ENCODE measurements around the gene PPP3CA. TPM values are rescaled to one million over a fixed set of nuclear protein-coding genes. Genes with fewer than 3 reads are reported as not detected.
"Not testable (repeated sequence)": the region's sequence is repeated elsewhere in the genome, so short reads cannot be mapped to it uniquely, and the experiment has no call there.

The PPP3CA gene
- total RNA-seq, 1 donor from 2014 or later, result 41.2 TPM

DNA sequence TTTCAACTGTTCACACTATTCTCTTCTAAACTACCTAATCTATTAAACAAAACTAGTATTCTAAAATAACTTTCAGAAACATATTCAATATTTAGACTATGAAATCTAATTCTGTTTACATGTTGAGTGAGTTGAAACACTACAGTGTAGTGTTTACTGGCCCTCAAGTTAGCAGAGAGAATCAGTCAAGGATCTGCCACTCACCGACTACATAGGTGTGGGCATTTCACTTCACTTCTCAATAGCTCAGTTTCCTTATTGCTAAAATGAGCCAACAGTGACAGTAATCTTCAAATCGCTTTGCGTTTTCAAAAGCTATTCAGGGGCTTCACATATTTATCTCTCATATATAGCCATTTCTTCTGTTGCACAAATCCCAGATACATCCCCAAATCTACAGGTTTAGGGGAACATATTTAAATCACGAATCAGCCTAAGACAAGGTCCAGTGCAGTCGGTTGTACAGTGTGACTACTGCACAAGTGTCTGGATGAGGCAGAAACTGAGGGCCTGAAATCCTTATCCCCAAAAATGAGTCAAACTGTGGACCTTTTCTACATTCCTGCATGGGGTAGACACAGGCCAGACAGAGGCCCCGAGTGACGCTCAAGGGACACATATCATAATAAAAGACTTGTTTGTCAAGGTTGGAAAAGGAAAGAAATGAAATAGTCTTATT is 129.8 kb downstream of the PPP3CA start:
- DNase-seq (ENCODE audit: low spot score), result no peak

DNA sequence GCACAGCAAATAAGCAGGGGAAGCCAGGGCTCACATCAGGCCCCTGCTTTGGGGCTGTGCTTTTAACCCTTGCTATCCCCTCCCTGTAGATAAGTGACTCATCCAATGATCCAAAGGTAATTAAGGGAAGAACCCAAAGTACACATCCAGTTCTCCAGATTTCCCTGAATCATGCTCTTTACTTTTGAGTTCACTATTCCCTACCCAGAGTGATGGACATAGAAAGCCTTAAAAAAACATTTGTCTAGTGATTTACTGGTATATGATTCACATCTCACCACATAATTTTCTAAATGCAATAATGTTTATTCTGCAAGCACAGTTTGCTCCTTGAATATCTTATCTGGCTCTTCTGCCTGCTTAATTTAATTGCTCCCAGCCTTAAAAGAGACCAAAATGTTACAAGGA is 136.2 kb downstream of the PPP3CA start:
- DNase-seq (ENCODE audit: low spot score), result no peak

GRCh38 chr4:101210331-101210730 is 137.0 kb downstream of the PPP3CA start:
- no peak for DNase-seq (ENCODE audit: low spot score)

GRCh38 chr4:101208171-101208570 is 139.2 kb downstream of the PPP3CA start:
- no peak for DNase-seq (ENCODE audit: low spot score)

GRCh38 chr4:101205916-101206315 is 141.4 kb downstream of the PPP3CA start:
- DNase-seq (ENCODE audit: low spot score), result no peak

- no peak for DNase-seq (ENCODE audit: low spot score)
These were observed 145.9 kb downstream of the PPP3CA start for GRCh38 chr4:101201421-101201820.

GRCh38 chr4:101200561-101200960 is 146.8 kb downstream of the PPP3CA start:
- DNase-seq (ENCODE audit: low spot score), result no peak

- DNase-seq (ENCODE audit: low spot score), result peak; percentile 7
These were observed 147.6 kb downstream of the PPP3CA start for GRCh38 chr4:101199507-101200285.

- DNase-seq (ENCODE audit: low spot score), result no peak
These were observed 148.5 kb downstream of the PPP3CA start for GRCh38 chr4:101198682-101199339.

DNA sequence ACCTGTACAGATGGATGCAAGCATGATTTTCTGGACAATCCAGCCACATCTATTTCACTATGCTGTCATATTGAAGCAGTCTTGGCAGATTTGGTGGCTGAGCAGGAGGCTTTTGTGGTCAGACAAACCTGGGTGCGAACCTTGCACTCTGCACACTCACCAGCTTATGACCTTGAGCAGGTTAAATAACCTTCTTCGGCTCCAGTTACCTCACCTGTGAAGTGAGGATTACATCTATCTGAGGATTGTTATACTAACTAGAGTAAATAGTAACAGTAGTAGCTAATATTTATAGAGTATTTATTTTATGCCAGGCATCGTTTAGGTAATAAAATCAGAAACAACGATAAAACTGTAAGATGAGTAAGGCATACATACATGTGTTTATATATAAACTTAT is 150.0 kb downstream of the PPP3CA start:
- DNase-seq (ENCODE audit: low spot score), result no peak

- DNase-seq (ENCODE audit: low spot score), result no peak
These were observed 155.1 kb downstream of the PPP3CA start for GRCh38 chr4:101192244-101192643.

DNA sequence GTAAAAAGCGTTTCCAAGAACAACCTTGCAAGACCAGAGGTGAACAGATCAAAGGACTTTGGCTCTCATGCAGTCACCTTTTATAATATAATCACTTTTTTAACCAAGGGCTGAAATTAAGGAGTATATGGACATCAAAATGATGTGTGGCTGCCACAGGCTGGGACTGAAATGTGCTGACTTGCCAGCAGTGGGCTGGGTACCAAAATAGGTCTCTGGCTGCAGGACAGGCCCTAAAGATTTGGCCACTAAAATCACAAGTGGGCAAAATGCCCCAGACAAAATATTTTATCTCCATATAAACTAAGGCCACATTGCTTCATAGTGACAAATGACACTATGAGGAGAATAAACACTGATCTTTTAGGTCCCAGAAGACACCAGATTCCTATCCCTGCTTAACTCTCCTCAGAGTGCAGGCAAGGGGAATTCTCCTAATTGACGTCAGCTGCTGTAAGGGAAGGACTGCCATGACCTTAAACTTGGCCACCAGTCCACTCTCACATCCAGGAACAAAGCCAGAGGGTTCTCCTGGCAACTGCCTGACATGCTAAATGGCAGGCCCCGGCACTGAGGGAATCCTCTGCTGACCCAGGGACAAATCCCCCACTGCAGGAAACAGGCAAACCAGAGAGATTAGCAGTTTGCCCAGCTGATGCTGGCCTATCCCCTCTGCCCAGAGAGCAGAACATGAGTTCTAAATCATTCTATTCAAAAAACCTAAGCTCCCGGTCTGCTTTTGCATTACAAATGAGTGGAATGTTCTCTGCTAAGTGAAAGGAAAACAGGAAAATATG is 155.8 kb downstream of the PPP3CA start:
- peak; percentile 49 for DNase-seq (ENCODE audit: low spot score)

- no peak for DNase-seq (ENCODE audit: low spot score)
These were observed 156.6 kb downstream of the PPP3CA start for GRCh38 chr4:101190751-101191150.

DNA sequence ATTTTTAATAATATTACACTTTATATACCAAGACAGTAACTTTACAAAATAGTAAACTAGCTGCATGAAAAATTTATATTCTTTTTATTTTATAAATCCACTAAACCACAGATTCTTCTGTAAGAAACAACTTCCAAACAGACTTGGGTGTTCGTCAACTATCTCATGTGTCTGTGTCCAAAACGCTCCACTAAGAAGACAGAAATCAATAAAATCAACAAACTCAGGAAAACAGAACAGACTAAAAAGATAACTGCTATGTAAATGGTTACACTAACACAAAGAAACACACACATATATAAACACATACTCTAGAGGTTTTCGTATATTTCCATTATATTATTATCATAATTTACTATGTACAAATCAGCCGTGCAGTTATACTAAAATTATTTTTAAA is 158.4 kb downstream of the PPP3CA start:
- no peak for DNase-seq (ENCODE audit: low spot score)

DNA sequence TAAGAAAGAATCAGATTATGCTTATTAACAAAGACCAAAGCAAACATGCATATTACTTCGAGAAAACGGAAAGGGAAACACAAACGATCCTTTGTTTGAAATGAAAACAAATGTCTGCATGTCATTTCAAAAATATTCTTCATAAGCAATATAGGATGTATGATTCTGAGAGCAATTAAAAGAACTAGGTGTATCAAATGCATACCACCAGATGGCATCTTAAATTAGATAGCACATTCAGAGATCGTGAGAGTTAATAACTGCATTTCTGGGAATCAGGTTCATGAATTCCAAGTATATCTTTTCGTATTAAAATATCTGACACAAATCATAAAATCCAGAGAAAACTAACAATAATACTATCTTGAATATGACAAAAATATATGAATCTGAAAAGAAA is 159.5 kb downstream of the PPP3CA start:
- DNase-seq (ENCODE audit: low spot score), result no peak

DNA sequence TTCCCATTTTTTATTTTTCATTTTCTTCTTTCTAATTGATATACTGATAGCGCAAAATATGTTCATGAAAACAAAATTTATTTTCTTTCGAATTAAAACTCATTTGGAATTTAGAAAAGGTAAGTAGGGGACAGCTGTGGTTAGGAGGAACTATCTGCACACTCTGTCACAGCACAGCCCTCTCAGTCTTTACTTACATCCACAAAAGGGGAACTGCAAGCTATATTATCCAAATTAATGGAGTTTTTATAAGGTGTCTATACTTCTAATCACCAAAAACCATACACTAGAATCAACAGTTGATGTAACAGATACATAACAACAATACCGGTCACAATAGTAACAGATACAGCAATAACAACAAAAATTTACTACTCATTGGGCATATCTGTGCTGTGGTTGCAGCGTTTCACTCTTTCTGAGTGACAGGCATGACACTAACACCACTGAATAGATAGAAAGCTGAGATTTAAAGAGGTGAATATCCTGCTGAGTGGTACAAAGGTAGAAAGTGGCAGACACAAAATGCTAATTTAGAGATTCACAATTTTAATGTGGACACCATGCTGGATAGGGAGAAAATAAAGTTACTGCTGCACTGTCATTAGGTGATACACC is 160.7 kb downstream of the PPP3CA start:
- DNase-seq (ENCODE audit: low spot score), result no peak

DNA sequence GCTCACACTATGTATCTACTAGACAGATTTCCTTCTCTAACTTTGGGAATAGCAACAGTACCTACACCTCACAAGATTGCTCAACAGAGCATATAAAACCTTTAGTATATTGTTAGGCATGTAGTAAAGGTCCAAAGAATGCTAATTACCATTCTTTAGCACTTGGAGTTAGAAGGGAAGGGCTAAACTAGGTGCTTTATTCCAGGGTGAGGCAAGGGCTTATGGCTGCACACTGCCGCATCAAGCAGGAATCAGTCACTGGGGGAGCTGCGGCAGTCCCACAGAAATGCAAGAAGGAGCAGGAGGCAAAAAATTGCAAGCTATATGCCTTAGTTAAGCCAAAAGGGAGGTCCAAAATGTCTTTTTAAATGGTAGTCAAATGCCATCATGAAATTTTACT is 162.7 kb downstream of the PPP3CA start:
- no peak for DNase-seq (ENCODE audit: low spot score)

- no peak for DNase-seq (ENCODE audit: low spot score)
These were observed 163.5 kb downstream of the PPP3CA start for GRCh38 chr4:101183666-101184373.

DNA sequence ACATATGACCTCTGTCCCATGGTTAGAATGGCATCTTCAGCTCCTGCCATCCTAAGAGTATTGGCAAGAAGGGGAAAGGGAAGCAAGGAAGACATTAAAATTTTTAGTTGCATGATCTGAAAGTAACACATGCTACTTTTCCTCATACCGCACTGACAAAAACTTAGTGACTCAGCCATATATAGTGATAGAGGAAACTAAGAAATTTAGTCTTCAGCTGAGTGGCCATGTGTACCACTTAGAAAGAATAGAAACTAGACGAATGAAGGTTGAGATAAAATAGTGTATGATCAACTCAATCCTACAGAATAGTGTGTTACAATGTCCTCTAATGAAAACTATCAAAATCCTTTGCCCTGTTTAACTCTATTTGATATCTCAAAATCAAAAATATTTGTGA is 164.1 kb downstream of the PPP3CA start:
- no peak for DNase-seq (ENCODE audit: low spot score)

DNA sequence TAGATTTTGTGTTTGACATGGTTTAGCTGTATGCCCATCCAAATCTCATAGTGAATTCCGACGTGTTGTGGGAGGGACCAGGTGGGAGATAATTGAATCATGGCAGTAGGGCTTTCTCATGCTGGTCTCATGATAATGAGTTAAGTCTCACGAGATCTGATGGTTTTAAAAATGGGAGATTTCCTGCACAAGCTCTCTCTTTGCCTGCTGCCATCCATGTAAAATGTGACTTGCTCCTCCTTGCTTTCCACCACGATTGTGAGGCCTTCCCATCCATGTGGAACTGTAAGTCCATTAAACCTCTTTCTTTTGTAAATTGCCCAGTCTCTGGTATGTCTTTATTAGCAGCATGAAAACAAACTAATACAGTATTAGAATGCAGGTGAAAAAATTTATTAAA is 164.6 kb downstream of the PPP3CA start:
- DNase-seq (ENCODE audit: low spot score), result not testable (repeated sequence)

- no peak for DNase-seq (ENCODE audit: low spot score)
These were observed 168.6 kb downstream of the PPP3CA start for GRCh38 chr4:101178731-101179130.

Data from umbilical cord (tissue), 2 donors.